ENCODE results near the gene PPP1R14C.
A peak's percentile ranks its signal among the peaks of the same experiment; 100 is the strongest.

The PPP1R14C gene

DNA sequence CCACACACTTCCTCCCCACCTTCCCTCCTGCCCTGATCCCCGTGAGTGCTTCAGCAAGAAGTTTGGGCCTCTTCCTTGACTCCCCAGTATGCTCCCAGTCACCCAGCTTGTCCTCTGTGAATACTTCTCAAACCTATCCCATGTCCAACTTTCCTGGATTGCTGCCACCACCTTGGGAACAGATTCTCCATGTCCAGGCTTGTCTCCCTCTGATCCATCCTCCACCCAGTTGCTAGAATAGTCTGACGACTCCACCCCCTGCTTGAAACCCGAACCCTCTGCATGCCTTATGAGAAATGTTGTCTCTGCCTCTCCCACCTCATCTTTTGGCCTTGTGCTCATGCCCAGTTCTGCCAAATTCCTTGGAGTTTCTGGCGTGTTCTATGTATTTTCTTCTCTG lies 108.0 kb downstream of the PPP1R14C start:
- H3K4me3 ChIP-seq (replicated peaks; ENCODE audit: low read depth, low read length) = no peak overlapping the region
- TF ChIP-seq, protein P1, sequence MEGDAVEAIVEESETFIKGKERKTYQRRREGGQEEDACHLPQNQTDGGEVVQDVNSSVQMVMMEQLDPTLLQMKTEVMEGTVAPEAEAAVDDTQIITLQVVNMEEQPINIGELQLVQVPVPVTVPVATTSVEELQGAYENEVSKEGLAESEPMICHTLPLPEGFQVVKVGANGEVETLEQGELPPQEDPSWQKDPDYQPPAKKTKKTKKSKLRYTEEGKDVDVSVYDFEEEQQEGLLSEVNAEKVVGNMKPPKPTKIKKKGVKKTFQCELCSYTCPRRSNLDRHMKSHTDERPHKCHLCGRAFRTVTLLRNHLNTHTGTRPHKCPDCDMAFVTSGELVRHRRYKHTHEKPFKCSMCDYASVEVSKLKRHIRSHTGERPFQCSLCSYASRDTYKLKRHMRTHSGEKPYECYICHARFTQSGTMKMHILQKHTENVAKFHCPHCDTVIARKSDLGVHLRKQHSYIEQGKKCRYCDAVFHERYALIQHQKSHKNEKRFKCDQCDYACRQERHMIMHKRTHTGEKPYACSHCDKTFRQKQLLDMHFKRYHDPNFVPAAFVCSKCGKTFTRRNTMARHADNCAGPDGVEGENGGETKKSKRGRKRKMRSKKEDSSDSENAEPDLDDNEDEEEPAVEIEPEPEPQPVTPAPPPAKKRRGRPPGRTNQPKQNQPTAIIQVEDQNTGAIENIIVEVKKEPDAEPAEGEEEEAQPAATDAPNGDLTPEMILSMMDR (IDR thresholded peaks at IDR 0.05; ENCODE audit: low read depth, low read length, missing control alignments) = no peak
- peak; percentile 75 for DNase-seq (ENCODE audit: extremely low read depth, low read depth)

DNA sequence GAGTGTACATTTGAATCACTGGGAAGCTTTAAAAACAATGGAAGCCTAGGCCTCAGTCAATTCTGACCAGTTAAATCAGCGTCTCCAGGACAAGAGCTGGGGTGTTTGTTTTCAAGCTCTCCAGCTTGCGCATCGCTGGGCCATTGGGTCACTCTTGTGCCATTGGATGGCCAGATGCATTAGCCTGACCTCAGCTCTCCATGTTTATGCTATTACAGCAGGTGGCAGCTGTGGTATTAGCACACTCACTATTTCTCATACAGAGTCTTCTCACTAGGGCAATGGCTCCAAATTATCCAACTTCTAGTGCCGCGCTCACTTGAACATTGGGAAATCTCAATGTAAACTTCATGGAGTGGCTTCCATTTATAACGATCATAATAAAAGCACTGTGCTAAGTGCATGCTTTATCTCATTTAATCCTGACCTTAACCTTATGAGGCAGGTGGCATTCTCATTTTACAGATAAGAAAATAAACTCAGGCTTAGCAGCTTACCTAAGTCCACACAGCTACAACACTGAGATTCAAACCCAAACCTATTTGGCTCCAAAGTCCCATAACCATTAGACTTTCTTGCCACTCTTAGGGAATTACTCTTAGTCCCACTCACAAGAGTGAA lies 108.8 kb downstream of the PPP1R14C start:
- TF ChIP-seq, protein P1 (IDR thresholded peaks at IDR 0.05; ENCODE audit: low read depth, low read length, missing control alignments) = no peak
- no peak overlapping the region for H3K4me3 ChIP-seq (replicated peaks; ENCODE audit: low read depth, low read length)
- DNase-seq (ENCODE audit: extremely low read depth, low read depth) = no peak

DNA sequence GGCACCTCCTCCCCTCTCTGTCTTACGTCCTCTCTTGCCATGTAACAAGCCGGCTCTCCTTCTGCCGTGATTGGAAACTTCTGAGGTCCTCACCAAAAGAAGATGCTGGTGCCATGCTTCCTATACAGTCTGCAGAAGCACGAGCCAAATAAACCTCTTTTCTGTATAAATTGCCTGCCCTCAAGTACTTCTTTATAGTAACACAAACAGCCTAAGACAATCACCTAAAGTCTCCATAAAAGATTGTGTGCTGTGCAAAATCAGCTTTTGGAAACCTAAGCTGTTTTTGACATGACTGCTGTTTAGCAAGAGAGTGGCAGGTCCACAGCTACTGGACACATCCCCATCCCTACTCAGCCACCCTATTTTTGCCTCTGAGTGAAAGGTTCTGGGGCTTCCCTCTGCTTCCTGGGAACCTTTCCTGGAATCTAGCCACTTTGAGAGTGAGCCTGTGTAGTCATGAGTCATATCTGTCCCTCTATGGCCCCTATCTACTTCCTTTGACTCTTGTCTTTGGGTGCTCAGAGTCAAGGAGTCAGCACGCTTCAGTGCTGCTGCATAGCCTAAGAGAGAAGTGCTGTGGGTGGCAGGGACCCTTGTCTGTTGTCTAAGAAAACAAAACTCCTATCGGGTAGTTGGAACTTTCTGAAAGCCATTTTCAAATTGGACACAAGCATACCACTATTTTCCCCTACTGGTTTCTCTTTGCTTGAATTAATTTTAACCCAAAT lies 110.0 kb downstream of the PPP1R14C start:
- no peak overlapping the region for H3K4me3 ChIP-seq (replicated peaks; ENCODE audit: low read depth, low read length)
- TF ChIP-seq, protein P1 (IDR thresholded peaks at IDR 0.05; ENCODE audit: low read depth, low read length, missing control alignments) = no peak
- DNase-seq (ENCODE audit: extremely low read depth, low read depth) = no peak

DNA sequence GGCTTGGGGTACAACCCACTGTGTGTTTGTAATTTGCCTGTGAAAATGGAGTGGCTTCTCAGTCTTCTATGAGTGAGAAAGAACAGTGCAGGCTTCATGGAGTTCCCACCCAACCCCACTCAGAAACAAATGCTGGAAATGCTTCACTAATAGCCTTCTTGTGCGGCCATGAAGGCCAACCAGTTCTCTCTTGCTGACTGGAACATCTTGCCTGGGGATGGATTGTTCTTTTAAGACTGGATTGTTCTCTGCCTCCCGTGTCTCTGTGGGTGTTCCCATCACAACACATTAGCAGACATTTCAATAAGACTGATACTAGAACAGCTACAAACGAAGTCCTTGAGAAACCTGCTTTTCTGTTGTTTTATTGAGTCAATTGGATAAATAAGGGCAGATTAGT lies 110.6 kb downstream of the PPP1R14C start:
- H3K4me3 ChIP-seq (replicated peaks; ENCODE audit: low read depth, low read length) = no peak overlapping the region
- TF ChIP-seq, protein P1 (IDR thresholded peaks at IDR 0.05; ENCODE audit: low read depth, low read length, missing control alignments) = no peak
- no peak for DNase-seq (ENCODE audit: extremely low read depth, low read depth)

DNA sequence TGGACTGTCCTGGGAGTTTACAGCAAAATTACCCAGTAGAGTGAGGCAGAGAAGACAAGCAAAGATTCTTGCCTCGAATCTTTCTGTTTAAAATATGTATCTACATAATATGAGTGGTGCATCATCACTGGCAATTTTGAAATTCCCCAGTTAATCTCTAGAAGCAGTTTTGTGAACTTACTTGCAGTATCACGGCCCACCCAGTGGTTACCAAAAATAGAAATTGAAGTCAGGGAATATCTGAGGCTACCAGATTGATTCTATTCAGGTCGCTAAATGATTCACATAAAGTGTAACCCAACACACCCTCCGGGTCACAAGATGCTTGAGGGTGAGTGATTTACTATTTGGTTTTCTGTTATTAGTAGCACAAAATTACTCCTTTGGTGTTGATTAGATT lies 111.9 kb downstream of the PPP1R14C start:
- H3K4me3 ChIP-seq (replicated peaks; ENCODE audit: low read depth, low read length) = no peak overlapping the region
- TF ChIP-seq, protein P1 (IDR thresholded peaks at IDR 0.05; ENCODE audit: low read depth, low read length, missing control alignments) = no peak
- DNase-seq (ENCODE audit: extremely low read depth, low read depth) = no peak

DNA sequence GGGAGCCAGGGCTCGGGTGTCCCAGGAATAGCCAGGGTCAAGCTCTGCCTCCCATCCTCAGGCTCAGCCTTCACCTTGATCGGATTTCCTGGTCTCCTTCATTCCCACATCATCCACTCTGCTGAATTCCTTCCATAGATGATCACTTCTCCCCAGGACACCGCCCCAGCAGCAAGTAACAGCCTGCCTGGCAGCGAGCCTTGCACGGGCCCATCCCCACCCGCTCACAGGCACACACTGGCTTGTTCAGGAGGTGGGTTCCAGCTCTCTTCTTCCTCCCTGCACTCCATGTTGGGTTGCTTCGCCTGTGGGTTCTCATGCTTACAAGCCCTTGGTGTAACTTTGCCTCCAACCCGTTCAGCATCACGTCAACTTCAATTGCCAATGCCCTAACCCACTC lies 113.0 kb downstream of the PPP1R14C start:
- DNase-seq (ENCODE audit: extremely low read depth, low read depth) = no peak
- no peak overlapping the region for H3K4me3 ChIP-seq (replicated peaks; ENCODE audit: low read depth, low read length)
- TF ChIP-seq, protein P1 (IDR thresholded peaks at IDR 0.05; ENCODE audit: low read depth, low read length, missing control alignments) = no peak

Measured in HFF-Myc (cell line).